GM10266 (cell line): ENCODE results near the gene COL13A1.

Experiments used
- DNase-seq: peaks from one replicate; pipeline ENCODE4 v3.0.0; 2012; ENCODE audit errors: extremely low spot score
- TF ChIP-seq, protein P1 (sequence below): IDR thresholded peaks from 2 replicates; pipeline ENCODE4 v1.5.1; 2012; ENCODE audit warnings: mild to moderate bottlenecking, low read depth; ENCODE audit not compliant: control insufficient read depth, insufficient read depth; ENCODE audit errors: missing control alignments

COL13A1 gene

DNA sequence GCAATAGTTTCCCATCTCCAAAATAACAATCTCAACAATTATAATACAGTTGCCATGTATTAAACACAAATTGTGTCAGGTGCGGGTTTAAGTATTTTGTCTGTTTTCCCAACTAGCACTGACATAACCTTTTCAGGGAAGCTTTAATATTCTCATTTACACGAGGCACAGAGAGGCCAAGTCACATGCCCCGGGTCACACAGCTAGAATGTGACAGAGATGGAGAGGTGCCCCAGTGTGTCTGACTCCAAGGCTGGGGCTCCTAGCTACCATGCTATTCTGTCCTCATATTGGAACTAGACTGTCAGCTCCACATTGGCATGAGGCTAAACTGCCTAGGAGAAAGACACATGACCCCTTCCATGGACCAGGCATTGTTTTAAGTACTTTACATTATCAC is 77.2 kb downstream of the COL13A1 start:
- TF ChIP-seq, protein P1, sequence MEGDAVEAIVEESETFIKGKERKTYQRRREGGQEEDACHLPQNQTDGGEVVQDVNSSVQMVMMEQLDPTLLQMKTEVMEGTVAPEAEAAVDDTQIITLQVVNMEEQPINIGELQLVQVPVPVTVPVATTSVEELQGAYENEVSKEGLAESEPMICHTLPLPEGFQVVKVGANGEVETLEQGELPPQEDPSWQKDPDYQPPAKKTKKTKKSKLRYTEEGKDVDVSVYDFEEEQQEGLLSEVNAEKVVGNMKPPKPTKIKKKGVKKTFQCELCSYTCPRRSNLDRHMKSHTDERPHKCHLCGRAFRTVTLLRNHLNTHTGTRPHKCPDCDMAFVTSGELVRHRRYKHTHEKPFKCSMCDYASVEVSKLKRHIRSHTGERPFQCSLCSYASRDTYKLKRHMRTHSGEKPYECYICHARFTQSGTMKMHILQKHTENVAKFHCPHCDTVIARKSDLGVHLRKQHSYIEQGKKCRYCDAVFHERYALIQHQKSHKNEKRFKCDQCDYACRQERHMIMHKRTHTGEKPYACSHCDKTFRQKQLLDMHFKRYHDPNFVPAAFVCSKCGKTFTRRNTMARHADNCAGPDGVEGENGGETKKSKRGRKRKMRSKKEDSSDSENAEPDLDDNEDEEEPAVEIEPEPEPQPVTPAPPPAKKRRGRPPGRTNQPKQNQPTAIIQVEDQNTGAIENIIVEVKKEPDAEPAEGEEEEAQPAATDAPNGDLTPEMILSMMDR, result no peak
- DNase-seq, result no peak

DNA sequence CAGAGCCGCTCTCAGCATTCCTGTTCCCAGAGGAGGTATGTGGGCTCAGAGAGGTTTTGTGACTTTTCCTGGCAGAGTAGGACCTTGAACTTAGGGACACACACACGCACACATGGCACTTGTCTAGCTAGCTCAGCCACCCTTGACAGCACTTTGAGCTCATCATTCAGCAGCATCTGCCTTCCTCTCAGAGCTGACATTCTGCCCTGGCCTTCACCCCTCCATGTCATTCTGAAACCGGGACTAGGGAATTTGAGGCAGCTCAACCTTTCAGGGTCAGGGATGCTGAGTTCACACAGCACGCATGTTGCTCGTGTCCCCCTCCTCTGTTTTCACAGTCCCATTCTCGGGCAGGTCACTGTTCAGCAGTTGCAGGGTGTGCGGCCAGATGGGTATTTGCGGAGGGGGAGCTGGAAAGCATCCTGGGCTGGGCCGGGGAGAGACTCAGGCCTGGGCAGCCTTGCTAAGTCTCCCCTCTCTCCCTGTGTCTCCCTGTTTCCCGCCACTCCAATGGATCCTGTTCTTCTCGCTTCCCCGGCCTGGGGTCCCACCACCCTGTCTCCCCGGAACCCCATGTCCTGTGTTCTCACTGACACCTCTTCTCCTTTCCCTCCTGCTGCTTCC is 78.0 kb downstream of the COL13A1 start:
- no peak for DNase-seq
- TF ChIP-seq, protein P1, result no peak

DNA sequence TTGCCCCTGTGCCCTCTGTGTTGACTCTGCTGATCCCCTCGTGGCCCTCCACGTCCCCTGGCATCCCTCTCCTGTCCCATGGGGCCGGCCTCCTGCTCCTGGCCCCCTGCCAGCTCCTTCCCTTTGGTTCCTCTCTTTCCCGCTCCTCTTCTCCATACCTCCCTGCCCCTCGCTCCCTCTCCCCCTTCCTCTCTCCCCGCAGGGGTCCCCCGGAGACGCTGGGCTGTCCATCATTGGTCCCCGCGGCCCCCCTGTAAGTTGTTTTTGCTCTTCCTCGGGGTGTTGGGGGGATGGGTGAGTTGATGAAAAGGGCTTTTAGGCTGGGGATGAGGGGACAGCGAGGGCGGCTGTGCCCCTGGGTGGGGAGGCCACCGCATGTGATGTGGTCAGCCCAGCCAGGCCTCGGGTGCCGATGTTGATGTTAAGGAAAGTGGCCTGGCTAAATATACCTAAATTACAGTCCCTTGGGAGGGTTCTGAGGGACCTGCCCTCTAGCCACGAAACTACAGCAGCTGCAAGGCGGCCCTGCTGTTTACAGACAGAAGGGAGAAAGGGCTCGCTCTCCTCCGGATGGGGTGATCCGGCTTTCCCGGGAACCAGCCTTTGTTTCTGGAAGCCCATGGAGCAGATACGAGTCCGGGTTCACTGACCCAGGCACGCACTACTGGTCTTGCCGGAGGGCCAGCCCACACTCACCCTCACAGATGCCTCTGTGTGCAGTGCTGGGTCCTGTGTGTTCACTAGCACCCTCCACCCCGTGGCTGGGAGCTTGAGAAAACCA is 78.8 kb downstream of the COL13A1 start:
- no peak for DNase-seq
- TF ChIP-seq, protein P1, result no peak

DNA sequence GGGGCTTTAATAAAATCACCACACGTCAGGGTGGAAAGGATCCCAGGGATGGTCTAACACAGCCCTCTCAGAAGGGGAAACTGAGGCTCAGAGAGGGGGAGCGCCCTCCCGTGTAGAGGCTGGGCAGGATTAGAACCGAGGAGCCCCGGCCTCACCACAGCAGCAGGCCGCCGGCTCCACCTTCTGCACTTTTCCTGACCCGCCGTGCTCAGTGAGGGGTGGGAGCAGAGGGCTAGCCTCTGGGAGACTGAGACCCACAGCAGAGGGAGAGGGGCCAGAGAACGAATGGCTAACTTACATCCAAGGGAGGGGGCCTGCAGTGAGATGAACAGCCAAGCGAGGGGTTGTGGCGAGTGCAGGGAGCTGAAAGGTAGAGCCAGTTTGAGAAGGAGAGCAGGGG is 79.5 kb downstream of the COL13A1 start:
- no peak for DNase-seq
- TF ChIP-seq, protein P1, result no peak

DNA sequence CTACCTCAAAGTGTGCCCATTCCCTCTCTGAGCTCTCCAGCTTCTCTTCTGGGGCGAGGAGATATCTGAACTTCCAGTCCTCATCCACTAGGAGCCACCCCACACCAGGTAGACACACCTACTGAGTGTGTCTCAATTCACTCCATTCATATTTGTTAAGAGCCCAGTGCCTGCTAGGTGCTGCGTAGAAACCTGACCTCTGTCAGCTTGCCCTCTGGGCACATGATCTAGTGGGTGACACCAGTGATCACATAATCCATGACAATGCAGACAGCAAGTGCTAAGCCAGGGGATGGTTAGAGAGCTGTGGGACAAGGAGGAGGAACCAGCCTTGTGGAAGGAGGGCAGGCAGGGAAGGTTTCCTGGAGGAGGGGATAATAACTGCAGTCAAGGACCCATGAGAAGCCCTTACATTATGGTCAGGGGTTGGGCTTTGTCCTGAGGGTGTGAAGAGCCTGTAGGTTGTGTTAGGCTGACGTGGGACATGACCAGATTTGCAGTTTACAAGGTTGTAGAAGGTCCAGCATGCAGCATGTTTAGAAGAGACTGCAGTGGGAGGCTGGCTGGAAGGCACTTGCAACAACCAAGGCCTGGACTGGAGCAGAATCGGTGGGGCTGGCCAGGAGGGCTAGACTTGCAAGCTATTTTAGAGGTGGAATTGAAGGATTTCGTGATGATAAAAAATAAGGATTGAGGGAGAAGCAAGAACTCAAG is 81.8 kb downstream of the COL13A1 start:
- TF ChIP-seq, protein P1, result peak; percentile 20
- DNase-seq, result no peak

DNA sequence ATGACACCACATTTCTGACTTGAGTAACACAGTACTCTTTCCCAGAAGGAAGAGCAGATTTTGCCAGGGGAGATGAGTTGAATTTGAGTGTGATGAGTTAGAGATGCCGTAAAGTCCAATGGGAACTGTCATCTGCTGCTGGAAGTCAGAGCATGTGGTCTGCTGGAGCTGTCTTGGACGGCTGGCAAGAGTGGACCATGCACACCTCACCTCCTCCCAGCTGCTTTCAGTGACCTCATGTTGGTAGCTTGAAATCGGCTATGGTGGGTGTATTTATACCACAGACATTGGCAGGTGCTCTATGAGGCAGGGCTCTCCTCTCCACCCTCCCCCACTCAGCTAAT is 82.3 kb downstream of the COL13A1 start:
- no peak for DNase-seq
- TF ChIP-seq, protein P1, result no peak

DNA sequence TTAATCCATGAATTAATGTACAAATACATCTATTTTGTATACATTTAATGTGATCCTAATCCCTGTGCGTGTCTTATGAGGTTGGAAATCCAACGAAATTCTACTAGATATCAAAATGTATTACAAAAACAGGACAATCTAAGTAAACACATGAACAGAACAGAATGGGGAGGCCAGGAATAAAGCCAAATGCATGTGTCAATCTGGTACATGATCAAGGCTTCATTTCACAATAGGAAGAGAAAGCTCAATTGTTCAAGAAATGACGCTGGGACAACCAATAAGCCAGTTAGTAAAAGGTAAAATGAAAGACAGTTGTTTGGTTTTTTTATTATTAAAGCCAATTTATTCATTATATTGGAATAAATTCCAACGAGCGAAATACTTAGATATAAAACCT is 83.0 kb downstream of the COL13A1 start:
- DNase-seq, result no peak
- TF ChIP-seq, protein P1, result no peak
